ENCODE data around the gene BPIFB4. TPM values are rescaled to one million over a fixed set of nuclear protein-coding genes. Genes with fewer than 3 reads are reported as not detected.

The BPIFB4 gene
- total and polyA plus RNA-seq, 2 donors (not counting 1 experiment from before 2014, with no cell fraction given), result not detected

DNA sequence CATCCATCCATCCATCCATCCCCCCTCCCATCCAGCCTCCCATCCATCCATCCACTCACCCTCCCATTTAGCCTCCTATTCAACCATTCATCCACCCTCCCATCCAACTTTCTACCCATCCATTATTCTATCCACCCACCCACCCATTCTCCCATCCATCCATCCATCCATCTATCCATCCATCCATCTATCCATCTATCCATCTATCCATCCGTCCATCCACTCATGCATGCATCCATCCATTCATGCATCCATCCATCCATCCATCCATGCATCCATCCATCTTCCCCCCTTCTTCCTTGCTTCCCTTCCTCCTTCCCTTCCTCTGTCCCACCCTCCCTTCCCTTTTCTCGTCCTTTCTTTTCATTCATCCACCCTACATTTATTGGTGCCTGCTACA is 4.8 kb upstream of the BPIFB4 start:
- no peak overlapping the region for H3K4me3 ChIP-seq (ENCODE audit: control extremely low read depth in 1 of 5, extremely low read depth in 1 of 5, insufficient read depth in 1 of 5, low read depth in 2 of 5, low read length in 4 of 5)
- H4K20me1 ChIP-seq (ENCODE audit: control insufficient read depth, insufficient read depth, low read length, poor library complexity, severe bottlenecking), result no peaks in the 10 kb centered on the region
- no peak for ATAC-seq (ENCODE audit: low read depth)
- no peak overlapping the region for H3K27ac ChIP-seq (ENCODE audit: low read length in 2 of 2)
- Mint-ChIP-seq H3K4me1 (no peaks in the 10 kb centered on the region), H3K27me3 (peaks cover 8% of the 10 kb centered on the region), H3K4me3 (no peak overlapping the region), H3K9me3 (ENCODE audit: insufficient read depth) (no peaks in the 10 kb centered on the region), H3K27ac (no peak overlapping the region)
- H2AFZ ChIP-seq (ENCODE audit: insufficient read depth, low read depth, low read length, poor library complexity, severe bottlenecking), result no peak overlapping the region
- H3K27me3 ChIP-seq (replicated peaks in 1 of 4; ENCODE audit: control extremely low read depth in 1 of 4, control insufficient read depth in 3 of 4, insufficient read depth in 4 of 4, low read length in 3 of 4), result peaks cover 0 to 4% (median 0%) of the 10 kb centered on the region in 4 experiments
- H3K36me3 ChIP-seq (replicated peaks in 1 of 2; ENCODE audit: control extremely low read depth in 1 of 2, control insufficient read depth in 1 of 2, extremely low read depth in 1 of 2, insufficient read depth in 2 of 2, low read length in 1 of 2), result no peaks in the 10 kb centered on the region
- H3K9me3 ChIP-seq (ENCODE audit: control extremely low read depth in 1 of 3, control insufficient read depth in 2 of 3, insufficient read depth in 1 of 3, low read length in 2 of 3), result no peaks in the 10 kb centered on the region
- ChIA-PET CTCF (no interaction called here), POLR2A (no interaction called here)
- no peak for TF ChIP-seq EZH2 (IDR thresholded peaks at IDR 0.05; ENCODE audit: borderline replicate concordance, insufficient read depth, low read depth, low read length, poor library complexity, severe bottlenecking)
- TF ChIP-seq, protein P1, sequence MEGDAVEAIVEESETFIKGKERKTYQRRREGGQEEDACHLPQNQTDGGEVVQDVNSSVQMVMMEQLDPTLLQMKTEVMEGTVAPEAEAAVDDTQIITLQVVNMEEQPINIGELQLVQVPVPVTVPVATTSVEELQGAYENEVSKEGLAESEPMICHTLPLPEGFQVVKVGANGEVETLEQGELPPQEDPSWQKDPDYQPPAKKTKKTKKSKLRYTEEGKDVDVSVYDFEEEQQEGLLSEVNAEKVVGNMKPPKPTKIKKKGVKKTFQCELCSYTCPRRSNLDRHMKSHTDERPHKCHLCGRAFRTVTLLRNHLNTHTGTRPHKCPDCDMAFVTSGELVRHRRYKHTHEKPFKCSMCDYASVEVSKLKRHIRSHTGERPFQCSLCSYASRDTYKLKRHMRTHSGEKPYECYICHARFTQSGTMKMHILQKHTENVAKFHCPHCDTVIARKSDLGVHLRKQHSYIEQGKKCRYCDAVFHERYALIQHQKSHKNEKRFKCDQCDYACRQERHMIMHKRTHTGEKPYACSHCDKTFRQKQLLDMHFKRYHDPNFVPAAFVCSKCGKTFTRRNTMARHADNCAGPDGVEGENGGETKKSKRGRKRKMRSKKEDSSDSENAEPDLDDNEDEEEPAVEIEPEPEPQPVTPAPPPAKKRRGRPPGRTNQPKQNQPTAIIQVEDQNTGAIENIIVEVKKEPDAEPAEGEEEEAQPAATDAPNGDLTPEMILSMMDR (IDR thresholded peaks at IDR 0.05), result no peak
- no peaks in the 10 kb centered on the region for H3K79me2 ChIP-seq (ENCODE audit: control insufficient read depth, insufficient read depth, low read length)
- 67% methylated on average over 1 of the region's 2 CpGs for WGBS (ENCODE audit: insufficient coverage)
- intact Hi-C loops (cut with micrococcal nuclease), result no loop called here
- no peak for DNase-seq
- H3K4me1 ChIP-seq (ENCODE audit: control insufficient read depth in 2 of 2, insufficient read depth in 2 of 2, low read length in 2 of 2), result no peaks in the 10 kb centered on the region
- no peak overlapping the region for H3K9ac ChIP-seq (ENCODE audit: low read length)
- H3K4me2 ChIP-seq (replicated peaks; ENCODE audit: low read depth, low read length, poor library complexity, severe bottlenecking), result no peak overlapping the region

DNA sequence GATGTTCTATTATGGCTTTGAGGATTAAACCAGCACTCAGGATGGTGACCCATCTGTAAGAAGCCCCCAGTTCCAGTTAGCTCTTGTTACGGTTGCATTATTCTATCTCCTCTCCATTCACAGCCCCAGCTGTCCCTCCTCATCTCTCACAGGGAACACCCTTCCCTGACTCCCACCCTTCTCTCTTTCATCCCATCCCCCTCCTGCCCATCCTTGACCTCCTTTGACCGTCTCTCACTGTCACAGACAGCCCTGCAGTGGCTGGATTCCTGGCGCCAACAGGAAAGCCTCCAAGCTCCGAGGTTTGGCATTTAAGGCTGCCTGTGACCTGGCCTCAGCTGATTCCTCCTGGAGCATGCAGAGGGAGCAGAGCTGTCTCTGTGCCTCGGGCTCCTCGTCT is 4.2 kb upstream of the BPIFB4 start:
- ChIA-PET CTCF (interaction anchor here (1.8 kb wide), 1 partner anchor 173 kb away, joined by 11 read pairs; no protein-coding TSS in a partner anchor), POLR2A (no interaction called here)
- no peak for TF ChIP-seq EZH2 (IDR thresholded peaks at IDR 0.05; ENCODE audit: borderline replicate concordance, insufficient read depth, low read depth, low read length, poor library complexity, severe bottlenecking)
- TF ChIP-seq, protein P1 (IDR thresholded peaks at IDR 0.05), result no peak
- DNase-seq, result no peak
- Mint-ChIP-seq H3K4me3 (no peak overlapping the region), H3K27me3 (peaks cover 8% of the 10 kb centered on the region), H3K27ac (no peak overlapping the region), H3K9me3 (ENCODE audit: insufficient read depth) (no peaks in the 10 kb centered on the region), H3K4me1 (no peaks in the 10 kb centered on the region)
- no peak for ATAC-seq (ENCODE audit: low read depth)
- Histone ChIP-seq H3K36me3 (replicated peaks in 1 of 2; ENCODE audit: control extremely low read depth in 1 of 2, control insufficient read depth in 1 of 2, extremely low read depth in 1 of 2, insufficient read depth in 2 of 2, low read length in 1 of 2) (no peaks in the 10 kb centered on the region), H3K4me2 (replicated peaks; ENCODE audit: low read depth, low read length, poor library complexity, severe bottlenecking) (no peak overlapping the region), H3K27me3 (replicated peaks in 1 of 4; ENCODE audit: control extremely low read depth in 1 of 4, control insufficient read depth in 3 of 4, insufficient read depth in 4 of 4, low read length in 3 of 4) (peaks cover 0 to 4% (median 0%) of the 10 kb centered on the region in 4 experiments), H4K20me1 (ENCODE audit: control insufficient read depth, insufficient read depth, low read length, poor library complexity, severe bottlenecking) (no peaks in the 10 kb centered on the region), H3K4me3 (ENCODE audit: control extremely low read depth in 1 of 5, extremely low read depth in 1 of 5, insufficient read depth in 1 of 5, low read depth in 2 of 5, low read length in 4 of 5) (no peak overlapping the region), H3K79me2 (ENCODE audit: control insufficient read depth, insufficient read depth, low read length) (no peaks in the 10 kb centered on the region), H3K4me1 (ENCODE audit: control insufficient read depth in 2 of 2, insufficient read depth in 2 of 2, low read length in 2 of 2) (no peaks in the 10 kb centered on the region), H3K9ac (ENCODE audit: low read length) (no peak overlapping the region), H3K27ac (ENCODE audit: low read length in 2 of 2) (no peak overlapping the region), H3K9me3 (ENCODE audit: control extremely low read depth in 1 of 3, control insufficient read depth in 2 of 3, insufficient read depth in 1 of 3, low read length in 2 of 3) (no peaks in the 10 kb centered on the region), H2AFZ (ENCODE audit: insufficient read depth, low read depth, low read length, poor library complexity, severe bottlenecking) (no peak overlapping the region)
- intact Hi-C loops (cut with micrococcal nuclease), result no loop called here
- WGBS (ENCODE audit: insufficient coverage), result 88% methylated on average over 6 of the region's 6 CpGs
